RWPE2 (cell line): ENCODE results near the gene HEPACAM.

Source experiments
- ATAC-seq: fragments of 200-7000 bp; cut with Tn5 transposase; 3 replicates; pipeline ENCODE4 v1.9.1; 2021; ENCODE audit warnings: low read depth
- DNase-seq: peaks from one replicate; pipeline ENCODE4 v3.0.0-alpha.2; 2020; ENCODE audit warnings: low spot score
- H3K27ac ChIP-seq: fragments of 450-650 bp; 2 replicates; pipeline ENCODE4 v1.5.1; 2017; ENCODE audit warnings: mild to moderate bottlenecking; ENCODE audit not compliant: poor library complexity, severe bottlenecking
- H3K27me3 ChIP-seq: fragments of 250-450 bp; sonication (Bioruptor Pico); 2 replicates; pipeline ENCODE4 v1.5.1; 2021; ENCODE audit warnings: mild to moderate bottlenecking, moderate library complexity; ENCODE audit not compliant: insufficient read depth, poor library complexity, severe bottlenecking
- H3K36me3 ChIP-seq: fragments of 250-450 bp; sonication (Bioruptor Pico); 2 replicates; pipeline ENCODE4 v1.5.1; 2020; ENCODE audit warnings: low read depth, mild to moderate bottlenecking, moderate library complexity
- H3K4me1 ChIP-seq: fragments of 250-450 bp; sonication (Bioruptor Pico); 2 replicates; pipeline ENCODE4 v1.5.1; 2021; ENCODE audit warnings: mild to moderate bottlenecking, moderate library complexity; ENCODE audit not compliant: insufficient read depth, poor library complexity, severe bottlenecking
- H3K4me3 ChIP-seq: fragments of 250-450 bp; sonication (Bioruptor Pico); 2 replicates; pipeline ENCODE4 v1.5.1; 2021; ENCODE audit warnings: mild to moderate bottlenecking, moderate library complexity; ENCODE audit not compliant: severe bottlenecking
- H3K9me3 ChIP-seq: fragments of 250-450 bp; sonication (Bioruptor Pico); 2 replicates; pipeline ENCODE4 v1.5.1; 2021; ENCODE audit warnings: mild to moderate bottlenecking, moderate library complexity; ENCODE audit not compliant: severe bottlenecking
- TF ChIP-seq, protein P1 (sequence below): fragments of 450-650 bp; IDR thresholded peaks from one replicate; pipeline ENCODE4 v1.5.1; 2017; ENCODE audit warnings: mild to moderate bottlenecking, moderate library complexity; ENCODE audit not compliant: poor library complexity, severe bottlenecking

HEPACAM gene

DNA sequence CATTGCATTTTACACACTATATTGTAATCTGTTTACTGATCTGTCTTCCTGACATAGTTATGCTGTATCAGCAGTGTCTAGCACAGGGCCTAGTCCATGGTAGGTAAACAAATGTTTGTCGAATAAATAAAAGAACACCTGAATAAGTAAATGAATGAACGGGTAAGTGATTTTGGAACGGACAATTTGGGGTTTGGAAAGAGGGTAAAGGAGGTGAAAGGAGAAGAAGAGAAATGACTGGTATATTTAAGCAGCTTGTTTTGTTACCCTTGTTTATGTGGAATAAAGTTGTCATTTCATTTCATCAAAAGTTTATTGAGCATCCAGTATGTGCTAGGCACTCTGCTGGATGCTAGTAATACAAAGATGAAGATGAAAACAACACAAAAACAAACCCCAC, 16.9 kb downstream of the HEPACAM start, which contains the start of gene HEPN1:
HEPN1 (plus strand) TSS at position 301 of the 400 bp plus-strand sequence.
- Histone ChIP-seq H3K4me1 (no peaks in the 10 kb centered on the region), H3K27ac (no peak within 1 kb of the TSS), H3K27me3 (no peaks in the 10 kb centered on the region), H3K36me3 (no peaks in the 10 kb centered on the region), H3K4me3 (no peak within 1 kb of the TSS), H3K9me3 (no peaks in the 10 kb centered on the region)
- ATAC-seq (no peak), DNase-seq (no peak)
- TF ChIP-seq, protein P1, sequence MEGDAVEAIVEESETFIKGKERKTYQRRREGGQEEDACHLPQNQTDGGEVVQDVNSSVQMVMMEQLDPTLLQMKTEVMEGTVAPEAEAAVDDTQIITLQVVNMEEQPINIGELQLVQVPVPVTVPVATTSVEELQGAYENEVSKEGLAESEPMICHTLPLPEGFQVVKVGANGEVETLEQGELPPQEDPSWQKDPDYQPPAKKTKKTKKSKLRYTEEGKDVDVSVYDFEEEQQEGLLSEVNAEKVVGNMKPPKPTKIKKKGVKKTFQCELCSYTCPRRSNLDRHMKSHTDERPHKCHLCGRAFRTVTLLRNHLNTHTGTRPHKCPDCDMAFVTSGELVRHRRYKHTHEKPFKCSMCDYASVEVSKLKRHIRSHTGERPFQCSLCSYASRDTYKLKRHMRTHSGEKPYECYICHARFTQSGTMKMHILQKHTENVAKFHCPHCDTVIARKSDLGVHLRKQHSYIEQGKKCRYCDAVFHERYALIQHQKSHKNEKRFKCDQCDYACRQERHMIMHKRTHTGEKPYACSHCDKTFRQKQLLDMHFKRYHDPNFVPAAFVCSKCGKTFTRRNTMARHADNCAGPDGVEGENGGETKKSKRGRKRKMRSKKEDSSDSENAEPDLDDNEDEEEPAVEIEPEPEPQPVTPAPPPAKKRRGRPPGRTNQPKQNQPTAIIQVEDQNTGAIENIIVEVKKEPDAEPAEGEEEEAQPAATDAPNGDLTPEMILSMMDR: no peak

DNA sequence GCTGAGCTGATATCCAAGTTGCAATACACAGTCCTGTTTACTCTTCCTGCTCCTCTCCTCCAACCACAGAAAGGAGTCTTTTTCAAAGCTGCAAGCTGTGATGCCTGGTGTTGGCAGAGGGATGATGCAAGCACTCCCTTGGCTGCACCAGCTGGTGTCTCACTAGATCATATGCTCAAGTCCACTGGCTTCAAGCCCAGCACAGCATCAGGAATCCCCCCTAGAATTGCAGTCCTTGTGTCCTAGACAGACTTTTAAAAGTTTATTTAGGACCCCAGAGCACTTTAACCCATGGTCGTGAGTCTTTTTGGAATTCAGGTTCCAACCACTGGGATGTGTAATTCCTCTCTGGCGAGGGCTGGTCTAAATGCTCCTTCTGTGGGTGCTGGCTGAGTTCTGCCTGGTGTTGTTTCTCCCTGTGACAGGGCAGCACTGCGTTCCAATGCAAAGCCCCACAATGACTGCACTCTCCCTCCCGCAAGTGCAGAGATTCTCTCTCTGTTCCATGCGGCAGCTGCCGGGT, 18.7 kb downstream of the HEPACAM start:
- H3K36me3 ChIP-seq: no peaks in the 10 kb centered on the region
- H3K27ac ChIP-seq: no peak overlapping the region
- H3K4me1 ChIP-seq: no peaks in the 10 kb centered on the region
- TF ChIP-seq, protein P1: no peak
- no peaks in the 10 kb centered on the region for H3K9me3 ChIP-seq
- DNase-seq (no peak), ATAC-seq (no peak)
- H3K27me3 ChIP-seq: no peaks in the 10 kb centered on the region
- H3K4me3 ChIP-seq: no peak overlapping the region

- ATAC-seq: no peak
These were observed 19.5 kb downstream of the HEPACAM start for GRCh38 chr11:124916370-124916710.

DNA sequence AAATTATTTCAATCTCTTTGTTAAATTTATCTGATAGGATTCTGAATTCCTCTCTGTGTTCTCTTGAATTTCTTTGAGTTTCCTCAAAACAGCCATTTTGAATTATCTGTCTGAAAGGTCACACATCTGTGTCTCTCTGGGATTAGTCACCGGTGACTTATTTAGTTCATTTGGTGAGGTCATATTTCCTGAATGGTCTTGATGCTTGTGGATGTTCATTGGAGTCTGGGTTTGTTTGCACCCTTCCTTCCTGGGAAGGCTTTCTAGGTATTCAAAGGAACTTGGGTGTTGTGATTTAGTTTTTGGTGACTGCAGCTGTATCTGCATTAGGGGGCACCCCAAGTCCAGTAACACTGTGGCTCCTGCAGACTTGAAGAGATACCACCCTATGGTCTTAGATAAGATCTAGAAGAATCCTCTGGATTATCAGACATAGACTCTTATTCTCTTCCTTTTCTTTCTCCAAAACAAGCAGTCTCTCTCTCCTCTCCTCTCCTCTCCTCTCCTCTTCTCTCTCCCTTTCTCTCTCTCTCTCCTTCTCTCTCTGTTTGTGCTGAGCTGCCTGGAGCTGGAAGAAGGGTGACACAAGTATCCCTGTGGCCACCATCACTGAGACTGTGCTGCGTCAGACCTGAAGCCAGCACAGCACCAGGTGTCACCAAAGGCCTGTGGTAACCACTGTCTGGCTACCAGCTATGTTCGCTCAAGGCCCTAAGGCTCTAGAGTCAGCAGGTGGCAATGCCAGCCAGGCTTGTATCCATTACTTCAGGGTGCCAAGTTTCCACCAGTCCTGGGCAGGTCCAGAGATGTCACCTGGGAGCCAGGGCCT, 20.1 kb downstream of the HEPACAM start:
- DNase-seq: no peak
- ATAC-seq: no peak
- Histone ChIP-seq H3K27ac (no peak overlapping the region), H3K4me3 (no peak overlapping the region), H3K4me1 (no peaks in the 10 kb centered on the region), H3K36me3 (no peaks in the 10 kb centered on the region), H3K27me3 (no peaks in the 10 kb centered on the region), H3K9me3 (no peaks in the 10 kb centered on the region)
- TF ChIP-seq, protein P1: no peak

More at GRCh38 chr11:124916370-124916710, 19.5 kb downstream of the HEPACAM start:
- H3K4me1 ChIP-seq: no peaks in the 10 kb centered on the region
- no peak overlapping the region for H3K4me3 ChIP-seq
- no peaks in the 10 kb centered on the region for H3K27me3 ChIP-seq
- H3K27ac ChIP-seq: no peak overlapping the region
- DNase-seq: no peak
- H3K36me3 ChIP-seq: no peaks in the 10 kb centered on the region
- H3K9me3 ChIP-seq: no peaks in the 10 kb centered on the region
- TF ChIP-seq, protein P1: no peak

- ATAC-seq (peak; percentile 44; the same call in 2 of the 3 replicates), DNase-seq (no peak)
- Histone ChIP-seq H3K27me3 (no peaks in the 10 kb centered on the region), H3K4me1 (peaks cover 49% of the 10 kb centered on the region), H3K9me3 (no peaks in the 10 kb centered on the region), H3K27ac (peak overlapping the region; percentile 99), H3K4me3 (no peak overlapping the region), H3K36me3 (no peaks in the 10 kb centered on the region)
- TF ChIP-seq, protein P1: no peak
These were observed 33.2 kb downstream of the HEPACAM start for GRCh38 chr11:124902616-124903015.
